T-helper 17 cell (primary cell): ENCODE measurements around the gene RUNX2. TPM values are rescaled to one million over a fixed set of nuclear protein-coding genes. Genes with fewer than 3 reads are reported as not detected.

Experiments
- ATAC-seq: fragments of 150-1000 bp; cut with Tn5 transposase; 2 replicates; pipeline ENCODE4 v1.10.0; 2021; ENCODE audit warnings: mild to moderate bottlenecking, moderate library complexity
- DNase-seq, 3 donors: peaks; one replicate each; pipeline versions ENCODE4 v3.0.0 to v3.0.0-alpha.2; 2020 to 2021
- H3K9me3 ChIP-seq: one replicate; pipeline ENCODE4 v1.7.0; 2013; ENCODE audit warnings: low read length, mild to moderate bottlenecking; ENCODE audit not compliant: control insufficient read depth, poor library complexity, severe bottlenecking
- H3K27ac Mint-ChIP-seq: one replicate; pipeline ENCODE4 v1.8.0; 2022; ENCODE audit warnings: mild to moderate bottlenecking, moderate library complexity, mixed read lengths
- H3K27me3 Mint-ChIP-seq: one replicate; pipeline ENCODE4 v1.8.0; 2022; ENCODE audit warnings: mixed read lengths
- H3K36me3 Mint-ChIP-seq: one replicate; pipeline ENCODE4 v1.8.0; 2022; ENCODE audit warnings: low read depth, mixed read lengths
- H3K4me1 Mint-ChIP-seq: one replicate; pipeline ENCODE4 v1.8.0; 2022; ENCODE audit warnings: mild to moderate bottlenecking, mixed read lengths
- H3K4me3 Mint-ChIP-seq: one replicate; pipeline ENCODE4 v1.8.0; 2022; ENCODE audit warnings: mild to moderate bottlenecking, moderate library complexity, mixed read lengths
- total RNA-seq, 4 donors: library from RNA in 2 of 4; stranded (reverse) in 2 of 4; gene quantifications; one replicate each; pipeline ENCODE4 v1.2.3 and lab custom pipeline; 2022 to 2026

The RUNX2 gene
- total RNA-seq, 2 donors from 2014 or later = 47.6 to 50.8 TPM

- Mint-ChIP-seq H3K4me3 (peak overlapping the region; percentile 66), H3K36me3 (no peaks in the 10 kb centered on the region), H3K4me1 (peaks cover 24% of the 10 kb centered on the region), H3K27ac (peak overlapping the region; percentile 85), H3K27me3 (no peaks in the 10 kb centered on the region)
- H3K9me3 ChIP-seq = no peaks in the 10 kb centered on the region
- ATAC-seq = peak; percentile 83
- DNase-seq = peak in 2 of 3 donors; percentile 6 to 11
Measured at GRCh38 chr6:45310118-45310788, 17.9 kb upstream of the RUNX2 start.

GRCh38 chr6:45314146-45314545, 14.0 kb upstream of the RUNX2 start:
- Mint-ChIP-seq H3K4me3 (no peak overlapping the region), H3K4me1 (peaks cover 24% of the 10 kb centered on the region), H3K36me3 (peaks cover 2% of the 10 kb centered on the region), H3K27me3 (no peaks in the 10 kb centered on the region), H3K27ac (no peak overlapping the region)
- H3K9me3 ChIP-seq = no peaks in the 10 kb centered on the region
- ATAC-seq (no peak), DNase-seq (no peak)

DNA sequence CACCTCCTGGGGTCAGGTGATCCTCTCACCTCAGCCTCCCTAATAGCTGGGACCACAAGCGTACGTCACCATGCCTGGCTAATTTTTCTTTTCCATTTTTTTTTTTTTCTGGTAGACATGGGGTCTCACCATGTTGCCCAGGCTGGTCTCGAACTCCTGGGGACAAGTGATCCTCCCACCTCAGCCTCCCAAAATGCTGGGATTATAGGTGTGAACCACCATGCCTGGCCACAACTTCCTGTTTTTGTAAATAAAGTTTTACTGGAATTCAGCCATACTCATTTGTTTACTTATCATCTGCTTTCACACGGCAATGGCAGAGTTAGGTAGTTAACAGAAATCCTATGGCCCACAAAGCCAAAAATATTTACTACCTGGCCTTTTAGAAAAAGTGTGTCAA, 7.8 kb upstream of the RUNX2 start:
- Mint-ChIP-seq H3K4me1 (peaks cover 13% of the 10 kb centered on the region), H3K27ac (no peak overlapping the region), H3K36me3 (peaks cover 2% of the 10 kb centered on the region), H3K4me3 (no peak overlapping the region), H3K27me3 (no peaks in the 10 kb centered on the region)
- ATAC-seq (no peak), DNase-seq (no peak)
- H3K9me3 ChIP-seq = no peaks in the 10 kb centered on the region

- DNase-seq (no peak), ATAC-seq (peak; percentile 57)
- H3K9me3 ChIP-seq = no peaks in the 10 kb centered on the region
- Mint-ChIP-seq H3K36me3 (no peaks in the 10 kb centered on the region), H3K27me3 (no peaks in the 10 kb centered on the region), H3K27ac (peak overlapping the region; percentile 37), H3K4me3 (no peak overlapping the region), H3K4me1 (peaks cover 13% of the 10 kb centered on the region)
Measured at GRCh38 chr6:45323656-45324224, 4.4 kb upstream of the RUNX2 start.

DNA sequence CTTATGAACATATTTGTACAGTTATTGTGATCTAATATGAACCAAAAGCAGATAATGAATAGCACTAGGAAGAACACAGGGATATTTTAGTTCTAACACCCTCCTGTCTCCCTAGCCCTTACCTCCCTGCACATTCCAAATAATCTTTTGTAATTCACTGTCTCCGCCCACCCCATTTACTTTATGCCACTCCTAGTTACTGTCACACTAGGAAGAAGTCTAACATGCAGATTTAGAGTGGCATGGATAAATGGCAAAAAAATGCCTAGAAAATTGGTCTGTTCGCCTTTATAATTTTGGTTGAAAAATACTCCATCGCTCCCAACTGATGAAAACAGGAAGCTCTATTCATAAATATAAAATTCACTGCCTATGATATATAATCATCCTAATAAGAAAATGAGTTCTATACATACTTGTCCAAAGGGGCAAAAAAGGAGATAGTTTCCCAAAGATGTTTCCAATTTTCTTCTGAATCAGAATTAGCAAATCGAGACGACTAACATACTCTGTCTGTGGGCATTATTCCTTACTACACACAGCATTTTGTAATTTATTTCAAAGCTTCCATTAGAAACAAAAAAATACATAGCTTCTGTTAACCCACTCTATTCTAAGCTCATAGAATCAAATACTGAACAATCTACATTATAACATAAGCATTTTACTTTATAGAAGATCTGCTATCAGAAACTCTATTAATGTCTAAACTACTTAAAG, 1.3 kb upstream of the RUNX2 start:
- no peaks in the 10 kb centered on the region for H3K9me3 ChIP-seq
- H3K36me3 Mint-ChIP-seq = no peaks in the 10 kb centered on the region
- H3K4me1 Mint-ChIP-seq = peaks cover 12% of the 10 kb centered on the region
- H3K4me3 Mint-ChIP-seq = no peak overlapping the region
- peak overlapping the region; percentile 41 for H3K27ac Mint-ChIP-seq
- no peaks in the 10 kb centered on the region for H3K27me3 Mint-ChIP-seq
- no peak for DNase-seq
- no peak for ATAC-seq

DNA sequence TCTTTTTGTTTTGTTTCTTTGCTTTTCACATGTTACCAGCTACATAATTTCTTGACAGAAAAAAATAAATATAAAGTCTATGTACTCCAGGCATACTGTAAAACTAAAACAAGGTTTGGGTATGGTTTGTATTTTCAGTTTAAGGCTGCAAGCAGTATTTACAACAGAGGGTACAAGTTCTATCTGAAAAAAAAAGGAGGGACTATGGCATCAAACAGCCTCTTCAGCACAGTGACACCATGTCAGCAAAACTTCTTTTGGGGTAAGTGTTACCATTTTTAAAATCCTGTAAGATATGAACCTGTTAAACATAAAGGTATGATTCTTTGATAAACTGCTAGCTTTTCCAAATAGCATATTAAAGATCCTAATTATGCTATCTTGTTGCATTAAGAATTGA, 393 bp downstream of the RUNX2 start:
- Mint-ChIP-seq H3K4me3 (peak overlapping the region; percentile 57), H3K4me1 (peaks cover 10% of the 10 kb centered on the region), H3K36me3 (no peaks in the 10 kb centered on the region), H3K27me3 (no peaks in the 10 kb centered on the region), H3K27ac (peak overlapping the region; percentile 41)
- ATAC-seq (no peak), DNase-seq (no peak)
- no peaks in the 10 kb centered on the region for H3K9me3 ChIP-seq

GRCh38 chr6:45344900-45345299, 16.8 kb downstream of the RUNX2 start:
- Mint-ChIP-seq H3K27me3 (no peaks in the 10 kb centered on the region), H3K4me1 (peaks cover 5% of the 10 kb centered on the region), H3K4me3 (no peak overlapping the region), H3K36me3 (no peaks in the 10 kb centered on the region), H3K27ac (no peak overlapping the region)
- DNase-seq = no peak
- H3K9me3 ChIP-seq = no peaks in the 10 kb centered on the region
- ATAC-seq = no peak

GRCh38 chr6:45350186-45350710, 22.1 kb downstream of the RUNX2 start:
- Mint-ChIP-seq H3K36me3 (peaks cover 4% of the 10 kb centered on the region), H3K4me1 (no peaks in the 10 kb centered on the region)
- ATAC-seq = no peak

GRCh38 chr6:45351076-45351475, 22.9 kb downstream of the RUNX2 start:
- Mint-ChIP-seq H3K4me3 (no peak overlapping the region), H3K36me3 (peaks cover 4% of the 10 kb centered on the region), H3K4me1 (no peaks in the 10 kb centered on the region), H3K27me3 (no peaks in the 10 kb centered on the region), H3K27ac (no peak overlapping the region)
- ATAC-seq (no peak), DNase-seq (no peak)
- H3K9me3 ChIP-seq = no peaks in the 10 kb centered on the region

More at GRCh38 chr6:45350186-45350710, 22.1 kb downstream of the RUNX2 start:
- H3K4me3 Mint-ChIP-seq = no peak overlapping the region
- no peaks in the 10 kb centered on the region for H3K27me3 Mint-ChIP-seq
- DNase-seq = no peak
- no peaks in the 10 kb centered on the region for H3K9me3 ChIP-seq
- no peak overlapping the region for H3K27ac Mint-ChIP-seq

GRCh38 chr6:45351667-45352066, 23.5 kb downstream of the RUNX2 start:
- H3K4me3 Mint-ChIP-seq = no peak overlapping the region

DNA sequence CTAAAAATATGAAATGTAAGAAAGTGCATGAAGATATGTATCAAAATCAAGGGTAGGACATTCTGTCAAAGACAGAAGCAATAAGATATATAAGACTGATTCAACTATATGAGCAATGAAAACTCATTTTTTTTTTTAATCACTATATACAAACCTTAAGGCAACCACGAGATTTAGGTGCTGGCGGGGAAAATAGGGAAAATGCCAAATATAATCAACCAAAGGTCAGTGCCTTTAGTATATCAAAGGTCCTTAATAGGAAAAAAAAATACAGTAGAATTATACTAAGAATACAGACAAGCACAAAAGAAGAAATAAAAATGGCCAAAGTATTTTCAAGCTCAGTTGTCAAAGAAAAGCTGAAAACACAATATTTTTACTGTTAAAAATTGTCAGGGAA, 25.5 kb downstream of the RUNX2 start:
- no peak for ATAC-seq
- Mint-ChIP-seq H3K4me3 (no peak overlapping the region), H3K4me1 (no peaks in the 10 kb centered on the region)

More at GRCh38 chr6:45351667-45352066, 23.5 kb downstream of the RUNX2 start:
- Mint-ChIP-seq H3K36me3 (peaks cover 4% of the 10 kb centered on the region), H3K27ac (peak overlapping the region; percentile 1), H3K27me3 (no peaks in the 10 kb centered on the region), H3K4me1 (no peaks in the 10 kb centered on the region)
- H3K9me3 ChIP-seq = no peaks in the 10 kb centered on the region
- no peak for DNase-seq
- no peak for ATAC-seq

GRCh38 chr6:45364466-45364865, 36.3 kb downstream of the RUNX2 start:
- no peak overlapping the region for H3K27ac Mint-ChIP-seq
- no peaks in the 10 kb centered on the region for H3K9me3 ChIP-seq
- no peak overlapping the region for H3K4me3 Mint-ChIP-seq
- ATAC-seq (no peak), DNase-seq (no peak)
- H3K27me3 Mint-ChIP-seq = no peaks in the 10 kb centered on the region
- peaks cover 9% of the 10 kb centered on the region for H3K36me3 Mint-ChIP-seq
- H3K4me1 Mint-ChIP-seq = no peaks in the 10 kb centered on the region

More for the DNA sequence above, 25.5 kb downstream of the RUNX2 start:
- DNase-seq = no peak
- no peaks in the 10 kb centered on the region for H3K9me3 ChIP-seq
- Mint-ChIP-seq H3K27ac (no peak overlapping the region), H3K36me3 (peaks cover 4% of the 10 kb centered on the region), H3K27me3 (no peaks in the 10 kb centered on the region)

DNA sequence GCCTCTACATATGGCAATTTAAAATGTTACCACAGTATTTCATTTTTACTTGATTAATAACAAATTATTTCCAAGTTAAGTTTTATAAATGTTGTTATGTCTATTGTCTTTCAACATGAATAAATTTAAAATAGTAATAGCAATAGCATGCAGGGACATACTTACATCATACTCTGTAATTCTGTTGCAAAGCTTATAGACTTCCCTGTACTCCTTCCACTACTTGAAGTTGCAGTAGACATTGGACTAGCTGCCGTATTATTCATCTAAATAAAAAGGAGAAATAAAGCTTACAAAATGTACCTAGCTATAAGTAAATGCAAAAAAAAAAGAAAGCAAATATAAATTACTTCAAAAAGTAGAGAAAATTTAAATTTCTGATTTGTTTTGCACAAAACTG, 36.9 kb downstream of the RUNX2 start:
- Mint-ChIP-seq H3K36me3 (peaks cover 11% of the 10 kb centered on the region), H3K4me3 (no peak overlapping the region), H3K27ac (no peak overlapping the region), H3K27me3 (no peaks in the 10 kb centered on the region), H3K4me1 (peaks cover 3% of the 10 kb centered on the region)
- DNase-seq (no peak), ATAC-seq (no peak)
- H3K9me3 ChIP-seq = no peaks in the 10 kb centered on the region
